ENCODE data around the gene EPB41L4B.
"Not testable (repeated sequence)": the region's sequence is repeated elsewhere in the genome, so short reads cannot be mapped to it uniquely, and the experiment has no call there.

EPB41L4B gene

GRCh38 chr9:109286981-109287380 lies 33.9 kb downstream of the EPB41L4B start:
- no peak for DNase-seq (ENCODE audit: low read depth)
- H3K4me3 ChIP-seq (ENCODE audit: low read length) = no peak overlapping the region
- TF ChIP-seq, protein P1, sequence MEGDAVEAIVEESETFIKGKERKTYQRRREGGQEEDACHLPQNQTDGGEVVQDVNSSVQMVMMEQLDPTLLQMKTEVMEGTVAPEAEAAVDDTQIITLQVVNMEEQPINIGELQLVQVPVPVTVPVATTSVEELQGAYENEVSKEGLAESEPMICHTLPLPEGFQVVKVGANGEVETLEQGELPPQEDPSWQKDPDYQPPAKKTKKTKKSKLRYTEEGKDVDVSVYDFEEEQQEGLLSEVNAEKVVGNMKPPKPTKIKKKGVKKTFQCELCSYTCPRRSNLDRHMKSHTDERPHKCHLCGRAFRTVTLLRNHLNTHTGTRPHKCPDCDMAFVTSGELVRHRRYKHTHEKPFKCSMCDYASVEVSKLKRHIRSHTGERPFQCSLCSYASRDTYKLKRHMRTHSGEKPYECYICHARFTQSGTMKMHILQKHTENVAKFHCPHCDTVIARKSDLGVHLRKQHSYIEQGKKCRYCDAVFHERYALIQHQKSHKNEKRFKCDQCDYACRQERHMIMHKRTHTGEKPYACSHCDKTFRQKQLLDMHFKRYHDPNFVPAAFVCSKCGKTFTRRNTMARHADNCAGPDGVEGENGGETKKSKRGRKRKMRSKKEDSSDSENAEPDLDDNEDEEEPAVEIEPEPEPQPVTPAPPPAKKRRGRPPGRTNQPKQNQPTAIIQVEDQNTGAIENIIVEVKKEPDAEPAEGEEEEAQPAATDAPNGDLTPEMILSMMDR (IDR thresholded peaks at IDR 0.05; ENCODE audit: insufficient read depth, low read depth, low read length, missing control alignments) = no peak

- TF ChIP-seq, protein P1 (IDR thresholded peaks at IDR 0.05; ENCODE audit: insufficient read depth, low read depth, low read length, missing control alignments) = no peak
- H3K4me3 ChIP-seq (ENCODE audit: low read length) = no peak overlapping the region
- DNase-seq (ENCODE audit: low read depth) = peak; percentile 97
Observed at GRCh38 chr9:109286571-109286977, 34.3 kb downstream of the EPB41L4B start.

DNA sequence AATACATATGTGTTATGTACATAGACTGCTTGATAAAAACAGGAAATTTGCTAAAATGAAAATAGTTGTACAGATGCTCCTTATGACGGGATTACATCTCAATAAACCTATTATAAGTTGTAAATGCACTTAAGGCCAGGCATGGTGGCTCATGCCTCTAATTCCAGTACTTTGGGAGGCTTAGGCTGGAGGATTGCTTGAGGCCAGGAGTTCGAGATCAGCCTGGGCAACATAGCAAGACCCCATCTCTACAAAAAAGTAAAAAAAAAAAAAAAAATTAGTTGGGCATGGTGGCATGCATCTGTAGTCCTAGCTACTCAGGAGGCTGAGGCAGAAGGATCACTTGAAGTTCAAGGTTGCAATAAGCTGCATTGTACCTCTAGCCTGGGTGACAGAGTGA lies 37.2 kb downstream of the EPB41L4B start:
- DNase-seq (ENCODE audit: low read depth); H3K4me3 ChIP-seq (ENCODE audit: low read length): not testable (repeated sequence)

- TF ChIP-seq, protein P1 (IDR thresholded peaks at IDR 0.05; ENCODE audit: insufficient read depth, low read depth, low read length, missing control alignments) = no peak
- no peak for DNase-seq (ENCODE audit: low read depth)
- H3K4me3 ChIP-seq (ENCODE audit: low read length) = no peak overlapping the region
Observed at GRCh38 chr9:109283012-109283411, 37.8 kb downstream of the EPB41L4B start.

- TF ChIP-seq, protein P1 (IDR thresholded peaks at IDR 0.05; ENCODE audit: insufficient read depth, low read depth, low read length, missing control alignments) = no peak
- no peak for DNase-seq (ENCODE audit: low read depth)
- no peak overlapping the region for H3K4me3 ChIP-seq (ENCODE audit: low read length)
Observed at GRCh38 chr9:109282302-109282701, 38.6 kb downstream of the EPB41L4B start.

- TF ChIP-seq, protein P1 (IDR thresholded peaks at IDR 0.05; ENCODE audit: insufficient read depth, low read depth, low read length, missing control alignments) = no peak
- no peak for DNase-seq (ENCODE audit: low read depth)
- no peak overlapping the region for H3K4me3 ChIP-seq (ENCODE audit: low read length)
Observed at GRCh38 chr9:109281518-109281917, 39.3 kb downstream of the EPB41L4B start.

- TF ChIP-seq, protein P1 (IDR thresholded peaks at IDR 0.05; ENCODE audit: insufficient read depth, low read depth, low read length, missing control alignments) = no peak
- no peak overlapping the region for H3K4me3 ChIP-seq (ENCODE audit: low read length)
- DNase-seq (ENCODE audit: low read depth) = no peak
Observed at GRCh38 chr9:109278848-109279247, 42.0 kb downstream of the EPB41L4B start.

All from epithelial cell of esophagus (primary cell).